ENCODE measurements around the gene BRD7.

GRCh38 chr16:50288026-50288425, 80.8 kb downstream of the BRD7 start:
- no peak for TF ChIP-seq POLR2A (IDR thresholded peaks at IDR 0.05; ENCODE audit: low read depth, low read length)
- TF ChIP-seq MAFK (IDR thresholded peaks at IDR 0.05; ENCODE audit: low read depth, low read length): no peak
- no peak for TF ChIP-seq CTCF (conservative IDR thresholded peaks at IDR 0.05; ENCODE audit: low read depth, low read length)
- no peak for TF ChIP-seq SMC3 (IDR thresholded peaks at IDR 0.05; ENCODE audit: low read depth, low read length)
- no peak for TF ChIP-seq CEBPB (IDR thresholded peaks at IDR 0.05; ENCODE audit: low read depth, low read length)
- no peak for TF ChIP-seq NFE2L2 (IDR thresholded peaks at IDR 0.05; ENCODE audit: low read depth, low read length)
- TF ChIP-seq ELK1 (IDR thresholded peaks at IDR 0.05; ENCODE audit: borderline replicate concordance, low read depth, low read length): no peak
- no peak for TF ChIP-seq RCOR1 (IDR thresholded peaks at IDR 0.05; ENCODE audit: insufficient replicate concordance, low read length)
- TF ChIP-seq CHD1 (IDR thresholded peaks at IDR 0.05; ENCODE audit: low read depth, low read length): no peak
- no peak for TF ChIP-seq RAD21 (IDR thresholded peaks at IDR 0.05; ENCODE audit: low read length)
- no peak for TF ChIP-seq USF2 (IDR thresholded peaks at IDR 0.05; ENCODE audit: low read depth, low read length)
- TF ChIP-seq FOS (IDR thresholded peaks at IDR 0.05; ENCODE audit: low read depth, low read length): no peak

Measured in IMR-90 (cell line).